Type B pancreatic cell (in vitro differentiated cells): ENCODE measurements around the gene ADAMTS19. TPM values are rescaled to one million over a fixed set of nuclear protein-coding genes. Genes with fewer than 3 reads are reported as not detected.

ENCODE experiments used
- DNase-seq: peaks from one replicate; pipeline ENCODE4 v3.0.0; 2021; ENCODE audit warnings: mixed read lengths; ENCODE audit not compliant: unreplicated experiment; ENCODE audit errors: extremely low spot score
- H3K27ac Mint-ChIP-seq: 2 replicates; pipeline ENCODE4 v1.8.0; 2021; ENCODE audit warnings: mild to moderate bottlenecking, mixed read lengths
- H3K27me3 Mint-ChIP-seq: 2 replicates; pipeline ENCODE4 v1.8.0; 2021; ENCODE audit warnings: mixed read lengths
- H3K36me3 Mint-ChIP-seq: 2 replicates; pipeline ENCODE4 v1.8.0; 2021; ENCODE audit warnings: mixed read lengths
- H3K4me1 Mint-ChIP-seq: one replicate; pipeline ENCODE4 v1.8.0; 2021; ENCODE audit warnings: mixed read lengths; ENCODE audit not compliant: unreplicated experiment
- H3K4me3 Mint-ChIP-seq: 2 replicates; pipeline ENCODE4 v1.8.0; 2021; ENCODE audit warnings: mild to moderate bottlenecking, mixed read lengths
- H3K9me3 Mint-ChIP-seq: 2 replicates; pipeline ENCODE4 v1.8.0; 2021; ENCODE audit warnings: mixed read lengths
- total RNA-seq: library from RNA; stranded (reverse); gene quantifications from 2 replicates; pipeline ENCODE4 v1.2.1, GENCODE V29; 2021; ENCODE audit warnings: low replicate concordance
- TF ChIP-seq, protein P1 (sequence below): fragments of 200-600 bp; sonication (generic); conservative IDR thresholded peaks from 2 replicates; pipeline ENCODE4 v1.5.0; 2021; ENCODE audit warnings: antibody characterized with exemption, mild to moderate bottlenecking

ADAMTS19 gene
- total RNA-seq, 1 donor from 2014 or later: 12.7 TPM

DNA sequence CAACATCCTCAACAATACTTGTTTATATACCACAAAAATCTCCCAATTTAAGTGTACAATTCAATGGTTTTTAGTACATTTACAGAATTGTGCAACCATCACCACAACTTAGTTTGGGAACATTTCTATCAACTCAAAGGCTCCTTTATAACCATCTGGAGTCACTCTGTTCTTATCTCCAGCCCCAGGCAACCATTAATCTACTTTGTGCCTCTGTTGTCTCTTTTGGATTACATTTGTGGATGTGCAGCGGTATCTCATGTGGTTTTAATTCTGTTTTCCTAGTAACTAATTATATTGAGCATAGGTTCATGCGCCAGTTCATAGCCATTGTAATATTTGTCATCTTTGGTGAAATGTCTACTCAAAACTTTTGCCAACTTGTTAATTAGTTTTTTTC is 14.4 kb downstream of the ADAMTS19 start:
- no peak overlapping the region for H3K27ac Mint-ChIP-seq
- DNase-seq: no peak
- H3K4me3 Mint-ChIP-seq: no peak overlapping the region
- H3K9me3 Mint-ChIP-seq: no peaks in the 10 kb centered on the region
- H3K36me3 Mint-ChIP-seq: no peaks in the 10 kb centered on the region
- H3K4me1 Mint-ChIP-seq: peaks cover 4% of the 10 kb centered on the region
- no peaks in the 10 kb centered on the region for H3K27me3 Mint-ChIP-seq
- TF ChIP-seq, protein P1, sequence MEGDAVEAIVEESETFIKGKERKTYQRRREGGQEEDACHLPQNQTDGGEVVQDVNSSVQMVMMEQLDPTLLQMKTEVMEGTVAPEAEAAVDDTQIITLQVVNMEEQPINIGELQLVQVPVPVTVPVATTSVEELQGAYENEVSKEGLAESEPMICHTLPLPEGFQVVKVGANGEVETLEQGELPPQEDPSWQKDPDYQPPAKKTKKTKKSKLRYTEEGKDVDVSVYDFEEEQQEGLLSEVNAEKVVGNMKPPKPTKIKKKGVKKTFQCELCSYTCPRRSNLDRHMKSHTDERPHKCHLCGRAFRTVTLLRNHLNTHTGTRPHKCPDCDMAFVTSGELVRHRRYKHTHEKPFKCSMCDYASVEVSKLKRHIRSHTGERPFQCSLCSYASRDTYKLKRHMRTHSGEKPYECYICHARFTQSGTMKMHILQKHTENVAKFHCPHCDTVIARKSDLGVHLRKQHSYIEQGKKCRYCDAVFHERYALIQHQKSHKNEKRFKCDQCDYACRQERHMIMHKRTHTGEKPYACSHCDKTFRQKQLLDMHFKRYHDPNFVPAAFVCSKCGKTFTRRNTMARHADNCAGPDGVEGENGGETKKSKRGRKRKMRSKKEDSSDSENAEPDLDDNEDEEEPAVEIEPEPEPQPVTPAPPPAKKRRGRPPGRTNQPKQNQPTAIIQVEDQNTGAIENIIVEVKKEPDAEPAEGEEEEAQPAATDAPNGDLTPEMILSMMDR: no peak

DNA sequence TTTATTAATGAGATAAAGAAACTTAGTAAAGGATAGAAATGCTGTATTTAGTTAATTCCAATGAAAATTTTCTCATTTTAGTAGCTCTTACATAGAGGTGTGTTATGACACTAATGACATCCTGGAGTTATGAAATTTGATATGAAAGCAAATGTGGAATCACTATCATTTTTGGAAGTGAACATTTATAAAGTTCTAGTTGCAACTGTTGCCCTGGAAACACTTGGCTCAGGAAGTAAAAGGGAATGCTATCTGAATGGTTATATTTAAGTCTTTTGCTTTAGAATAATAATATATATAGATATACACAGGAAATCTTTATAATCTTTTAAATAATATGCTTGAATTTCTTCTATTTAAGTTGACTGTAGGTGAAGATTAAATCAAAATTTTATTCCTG is 16.7 kb downstream of the ADAMTS19 start:
- DNase-seq: no peak
- TF ChIP-seq, protein P1: no peak
- Mint-ChIP-seq H3K4me3 (no peak overlapping the region), H3K4me1 (peaks cover 4% of the 10 kb centered on the region), H3K9me3 (no peaks in the 10 kb centered on the region), H3K36me3 (no peaks in the 10 kb centered on the region), H3K27ac (no peak overlapping the region), H3K27me3 (no peaks in the 10 kb centered on the region)

DNA sequence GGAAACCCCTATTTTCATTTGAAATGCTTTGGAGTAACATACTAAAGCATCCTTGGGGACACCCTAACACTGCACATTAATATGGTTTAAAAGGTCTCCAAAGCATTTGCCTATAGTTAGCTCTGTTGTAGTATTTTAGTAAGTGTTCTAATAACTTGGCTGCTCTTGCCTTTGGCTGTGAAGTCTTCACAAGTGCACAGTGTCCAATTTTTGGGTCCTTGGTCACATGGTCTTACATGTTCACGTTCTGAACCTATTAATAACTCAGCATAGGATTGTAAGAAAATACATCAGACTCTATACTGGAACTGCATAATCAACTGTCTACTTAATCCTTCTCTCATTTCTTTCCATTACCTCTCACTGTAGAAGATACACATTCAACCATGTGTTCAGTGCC is 17.4 kb downstream of the ADAMTS19 start:
- Mint-ChIP-seq H3K27ac (no peak overlapping the region), H3K9me3 (no peaks in the 10 kb centered on the region), H3K36me3 (no peaks in the 10 kb centered on the region), H3K4me3 (no peak overlapping the region), H3K4me1 (peaks cover 4% of the 10 kb centered on the region), H3K27me3 (no peaks in the 10 kb centered on the region)
- TF ChIP-seq, protein P1: no peak
- DNase-seq: no peak

DNA sequence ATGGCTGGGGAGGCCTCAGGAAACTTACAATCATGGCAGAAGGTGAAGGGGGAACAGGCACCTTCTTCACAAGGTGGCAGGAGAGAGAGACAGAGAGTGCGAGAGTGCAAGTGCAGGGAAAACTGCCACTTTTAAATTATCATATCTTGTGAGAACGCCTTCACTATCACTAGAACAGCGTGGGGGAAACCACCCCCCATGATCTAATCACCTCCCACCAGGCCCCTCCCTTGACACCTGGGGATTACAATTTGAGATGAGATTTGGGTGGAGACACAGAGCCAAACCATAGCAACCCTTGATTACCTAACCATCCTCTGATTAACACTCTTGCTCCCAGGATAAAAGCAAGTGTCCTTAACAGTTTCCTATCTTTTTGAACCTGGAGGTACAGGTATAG is 21.1 kb downstream of the ADAMTS19 start:
- Mint-ChIP-seq H3K27ac (no peak overlapping the region), H3K27me3 (no peaks in the 10 kb centered on the region)

DNA sequence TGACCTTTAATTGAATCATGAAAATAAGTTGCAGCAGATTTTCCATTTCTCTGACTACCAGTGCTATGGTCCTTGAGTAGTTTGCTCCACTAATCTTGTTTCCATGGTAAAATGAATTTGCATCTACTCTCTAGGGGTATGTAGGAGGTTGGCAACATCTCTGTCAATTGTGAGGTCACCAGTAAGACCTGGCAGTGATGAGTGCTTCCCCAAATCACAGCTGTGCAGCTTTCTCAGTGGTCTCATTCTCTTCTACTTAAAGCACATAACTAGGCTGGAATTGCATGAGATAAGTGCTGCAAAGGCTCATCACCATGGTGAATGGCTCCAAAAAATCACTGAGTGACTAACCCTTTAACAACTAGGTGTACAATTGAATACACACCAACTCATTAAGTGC is 36.3 kb downstream of the ADAMTS19 start:
- H3K27ac Mint-ChIP-seq: no peak overlapping the region
- H3K27me3 Mint-ChIP-seq: no peaks in the 10 kb centered on the region
- no peaks in the 10 kb centered on the region for H3K9me3 Mint-ChIP-seq
- TF ChIP-seq, protein P1: no peak
- peaks cover 6% of the 10 kb centered on the region for H3K4me1 Mint-ChIP-seq
- H3K36me3 Mint-ChIP-seq: no peaks in the 10 kb centered on the region
- no peak overlapping the region for H3K4me3 Mint-ChIP-seq
- no peak for DNase-seq

More for the DNA sequence above, 21.1 kb downstream of the ADAMTS19 start:
- no peak for DNase-seq
- Mint-ChIP-seq H3K9me3 (no peaks in the 10 kb centered on the region), H3K36me3 (no peaks in the 10 kb centered on the region), H3K4me3 (no peak overlapping the region), H3K4me1 (no peaks in the 10 kb centered on the region)
- TF ChIP-seq, protein P1: no peak
